ENCODE measurements around the gene TTC33. TPM values are rescaled to one million over a fixed set of nuclear protein-coding genes. Genes with fewer than 3 reads are reported as not detected.

TTC33 gene
- total RNA-seq, 4 donors from 2014 or later: 20.2 to 49.0 (median 32.6) TPM

DNA sequence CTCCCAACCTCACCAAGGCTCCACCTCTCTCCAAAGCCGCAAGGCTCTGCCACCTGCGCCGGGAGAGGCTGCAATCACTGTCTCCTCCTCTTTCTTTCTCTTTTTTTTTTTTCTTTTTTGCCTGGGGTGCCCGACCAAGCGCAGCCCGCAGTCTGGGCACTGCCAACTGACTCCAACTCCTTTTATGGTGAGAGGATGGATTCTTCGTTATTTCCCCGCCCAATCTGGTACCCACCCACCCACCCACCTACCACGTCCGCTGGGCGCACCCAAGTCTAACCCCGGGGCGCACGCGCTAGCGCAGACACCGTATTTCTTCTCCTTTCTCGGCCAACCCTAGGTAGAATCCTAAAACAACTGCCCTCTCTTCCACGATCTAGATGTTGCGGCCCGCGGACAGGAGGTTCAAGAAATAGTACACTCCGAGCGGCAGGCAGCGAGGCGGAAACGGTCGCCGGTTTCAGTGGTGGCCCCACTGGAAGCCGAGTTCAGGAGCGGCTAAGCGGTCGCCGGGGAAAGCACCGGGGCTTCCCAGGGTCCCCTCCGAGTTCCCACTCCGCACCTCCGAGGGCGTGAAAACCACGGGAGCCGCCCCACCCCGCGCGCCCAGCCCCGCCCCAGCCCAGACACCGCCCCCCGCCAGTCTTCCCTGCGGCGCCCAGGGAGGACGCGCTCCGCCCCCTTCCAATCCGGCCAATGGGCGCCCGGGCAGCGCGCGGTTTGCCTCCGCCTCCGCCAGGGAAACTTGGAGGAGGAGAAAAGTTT is 76.4 kb downstream of the TTC33 start:
- H3K27me3 ChIP-seq: peaks cover 23 to 49% (median 40%) of the 10 kb centered on the region in 3 donors
- peak; percentile 86 to 88 for ATAC-seq
- peaks cover 9 to 20% of the 10 kb centered on the region in 2 donors for H3K4me1 ChIP-seq
- peak overlapping the region; percentile 76 to 87 (median 82) for H3K27ac ChIP-seq
- peak overlapping the region; percentile 78 to 80 (median 80) for H3K4me3 ChIP-seq
- peak; percentile 16 to 21 for TF ChIP-seq POLR2A (IDR thresholded peaks at IDR 0.05)
- TF ChIP-seq, protein P1, sequence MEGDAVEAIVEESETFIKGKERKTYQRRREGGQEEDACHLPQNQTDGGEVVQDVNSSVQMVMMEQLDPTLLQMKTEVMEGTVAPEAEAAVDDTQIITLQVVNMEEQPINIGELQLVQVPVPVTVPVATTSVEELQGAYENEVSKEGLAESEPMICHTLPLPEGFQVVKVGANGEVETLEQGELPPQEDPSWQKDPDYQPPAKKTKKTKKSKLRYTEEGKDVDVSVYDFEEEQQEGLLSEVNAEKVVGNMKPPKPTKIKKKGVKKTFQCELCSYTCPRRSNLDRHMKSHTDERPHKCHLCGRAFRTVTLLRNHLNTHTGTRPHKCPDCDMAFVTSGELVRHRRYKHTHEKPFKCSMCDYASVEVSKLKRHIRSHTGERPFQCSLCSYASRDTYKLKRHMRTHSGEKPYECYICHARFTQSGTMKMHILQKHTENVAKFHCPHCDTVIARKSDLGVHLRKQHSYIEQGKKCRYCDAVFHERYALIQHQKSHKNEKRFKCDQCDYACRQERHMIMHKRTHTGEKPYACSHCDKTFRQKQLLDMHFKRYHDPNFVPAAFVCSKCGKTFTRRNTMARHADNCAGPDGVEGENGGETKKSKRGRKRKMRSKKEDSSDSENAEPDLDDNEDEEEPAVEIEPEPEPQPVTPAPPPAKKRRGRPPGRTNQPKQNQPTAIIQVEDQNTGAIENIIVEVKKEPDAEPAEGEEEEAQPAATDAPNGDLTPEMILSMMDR (IDR thresholded peaks at IDR 0.05 in 4 of 5, conservative IDR thresholded peaks at IDR 0.05 in 1 of 5): no peak
- intact Hi-C loops (cut with DNase I; ENCODE audit: low total_unique reads): loop anchor here (5.0 kb wide), 1 partner anchor 78 kb away; the partner anchor contains the start of gene TTC33
- H3K9me3 ChIP-seq: no peaks in the 10 kb centered on the region
- DNase-seq: peak; percentile 83
- in situ Hi-C loops (cut with MboI; ENCODE audit: low sequenced_read_pairs in 4 of 4): loop anchor here in 3 of 4 donors (25.0 kb wide), 3 partner anchors 292 to 1092 kb away; no protein-coding TSS in a partner anchor
- no peaks in the 10 kb centered on the region for H3K36me3 ChIP-seq

- no peaks in the 10 kb centered on the region for H3K9me3 ChIP-seq
- in situ Hi-C loops (cut with MboI; ENCODE audit: low sequenced_read_pairs in 4 of 4) (loop anchor here in 3 of 4 donors (25.0 kb wide), 3 partner anchors 291 to 1091 kb away; no protein-coding TSS in a partner anchor), intact Hi-C loops (cut with DNase I; ENCODE audit: low total_unique reads) (loop anchor here (5.0 kb wide), 1 partner anchor 79 kb away; the partner anchor contains the start of gene TTC33)
- H3K4me1 ChIP-seq: peaks cover 9 to 20% of the 10 kb centered on the region in 2 donors
- peak overlapping the region; percentile 76 to 87 (median 82) for H3K27ac ChIP-seq
- peak overlapping the region; percentile 78 to 80 (median 80) for H3K4me3 ChIP-seq
- DNase-seq (no peak), ATAC-seq (no peak)
- H3K27me3 ChIP-seq: peaks cover 23 to 46% (median 38%) of the 10 kb centered on the region in 3 donors
- TF ChIP-seq, protein P1 (IDR thresholded peaks at IDR 0.05 in 4 of 5, conservative IDR thresholded peaks at IDR 0.05 in 1 of 5): no peak
- TF ChIP-seq POLR2A (IDR thresholded peaks at IDR 0.05): no peak
- H3K36me3 ChIP-seq: no peaks in the 10 kb centered on the region
These were observed 77.2 kb downstream of the TTC33 start for GRCh38 chr5:40678460-40679147.

- Histone ChIP-seq H3K4me3 (peak overlapping the region in 3 of 4 donors; percentile 78 to 80 (median 79)), H3K27me3 (peaks cover 23 to 42% (median 36%) of the 10 kb centered on the region in 3 donors), H3K4me1 (peaks cover 9 to 20% of the 10 kb centered on the region in 2 donors), H3K27ac (peak overlapping the region; percentile 22 to 87 (median 80)), H3K36me3 (no peaks in the 10 kb centered on the region), H3K9me3 (no peaks in the 10 kb centered on the region)
- in situ Hi-C loops (cut with MboI; ENCODE audit: low sequenced_read_pairs in 4 of 4) (loop anchor here in 3 of 4 donors (25.0 kb wide), 3 partner anchors 291 to 1091 kb away; no protein-coding TSS in a partner anchor), intact Hi-C loops (cut with DNase I; ENCODE audit: low total_unique reads) (loop anchor here (5.0 kb wide), 1 partner anchor 79 kb away; the partner anchor contains the start of gene TTC33)
- ATAC-seq: no peak
- no peak for DNase-seq
- TF ChIP-seq, protein P1 (IDR thresholded peaks at IDR 0.05 in 4 of 5, conservative IDR thresholded peaks at IDR 0.05 in 1 of 5): no peak
- TF ChIP-seq POLR2A (IDR thresholded peaks at IDR 0.05): no peak
These were observed 77.7 kb downstream of the TTC33 start for GRCh38 chr5:40678026-40678425.

DNA sequence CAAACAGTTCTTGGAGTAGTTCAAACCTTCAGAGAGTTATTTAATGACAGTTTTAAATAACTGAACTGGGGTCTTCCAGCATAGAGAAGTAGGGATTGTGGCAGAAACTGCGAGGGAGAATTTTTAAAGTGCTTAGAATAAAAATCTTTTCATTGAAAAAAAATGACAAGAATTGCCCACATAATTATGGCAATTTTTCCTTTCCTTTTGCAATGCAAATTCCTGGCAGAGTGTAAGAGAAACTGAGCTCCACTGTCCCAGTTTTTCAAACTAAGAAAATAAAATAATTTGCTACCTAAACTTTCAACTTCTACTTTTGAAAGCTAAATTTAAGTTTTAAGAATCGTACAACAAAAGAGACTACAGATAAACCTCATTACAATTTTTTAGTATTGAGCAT is 78.3 kb downstream of the TTC33 start:
- Histone ChIP-seq H3K4me1 (peaks cover 9 to 20% of the 10 kb centered on the region in 2 donors), H3K27ac (peak overlapping the region; percentile 1 to 87 (median 49)), H3K4me3 (no peak overlapping the region), H3K9me3 (no peaks in the 10 kb centered on the region), H3K36me3 (no peaks in the 10 kb centered on the region), H3K27me3 (peaks cover 23 to 37% (median 31%) of the 10 kb centered on the region in 3 donors)
- intact Hi-C loops (cut with DNase I; ENCODE audit: low total_unique reads): loop anchor here (5.0 kb wide), 1 partner anchor 80 kb away; the partner anchor contains the start of gene TTC33
- TF ChIP-seq, protein P1 (IDR thresholded peaks at IDR 0.05 in 4 of 5, conservative IDR thresholded peaks at IDR 0.05 in 1 of 5): no peak
- TF ChIP-seq POLR2A (IDR thresholded peaks at IDR 0.05): no peak
- DNase-seq (no peak), ATAC-seq (no peak)
- in situ Hi-C loops (cut with MboI; ENCODE audit: low sequenced_read_pairs in 4 of 4): loop anchor here in 3 of 4 donors (25.0 kb wide), 3 partner anchors 290 to 1090 kb away; no protein-coding TSS in a partner anchor
